ENCODE results near the gene SETX. TPM values are rescaled to one million over a fixed set of nuclear protein-coding genes. Genes with fewer than 3 reads are reported as not detected.

Gene SETX
- total RNA-seq, 1 donor from 2014 or later, result 49.7 TPM

- H3K27me3 Mint-ChIP-seq (ENCODE audit: insufficient read depth, low read depth), result no peaks in the 10 kb centered on the region
- no peak overlapping the region for H3K4me3 Mint-ChIP-seq
- no peak for DNase-seq (ENCODE audit: low spot score)
- H2AFZ ChIP-seq (replicated peaks), result no peak overlapping the region
- no peaks in the 10 kb centered on the region for H3K9me3 ChIP-seq (ENCODE audit: low read depth)
- H3K36me3 ChIP-seq, result peaks cover 3% of the 10 kb centered on the region
- H3F3A ChIP-seq (ENCODE audit: low read depth), result no peaks in the 10 kb centered on the region
- H3K27ac ChIP-seq, result no peak overlapping the region
- no peak overlapping the region for H3K27ac Mint-ChIP-seq
- H3K4me1 ChIP-seq, result no peaks in the 10 kb centered on the region
- H3K4me3 ChIP-seq, result no peak overlapping the region
- no peaks in the 10 kb centered on the region for H3K9me3 Mint-ChIP-seq
- no peak for TF ChIP-seq EZH2 (IDR thresholded peaks at IDR 0.05)
- no peak for TF ChIP-seq CTCF (IDR thresholded peaks at IDR 0.05)
- no peak for TF ChIP-seq EZH2phosphoT487 (IDR thresholded peaks at IDR 0.05)
- H3K36me3 Mint-ChIP-seq, result peaks cover 21% of the 10 kb centered on the region
- no peaks in the 10 kb centered on the region for H4K20me1 ChIP-seq (ENCODE audit: low read depth)
- H3K4me1 Mint-ChIP-seq, result no peaks in the 10 kb centered on the region
- no peak overlapping the region for H3K4me2 ChIP-seq
- no peaks in the 10 kb centered on the region for H3K27me3 ChIP-seq
- no peaks in the 10 kb centered on the region for H3K79me2 ChIP-seq (ENCODE audit: low read depth)
- no peak overlapping the region for H3K9ac ChIP-seq
Measured at GRCh38 chr9:132288361-132288760, 66.4 kb downstream of the SETX start.

- Mint-ChIP-seq H3K9me3 (no peaks in the 10 kb centered on the region), H3K4me1 (no peaks in the 10 kb centered on the region), H3K27me3 (ENCODE audit: insufficient read depth, low read depth) (no peaks in the 10 kb centered on the region), H3K27ac (no peak overlapping the region), H3K36me3 (peaks cover 23% of the 10 kb centered on the region), H3K4me3 (no peak overlapping the region)
- H3K4me1 ChIP-seq, result no peaks in the 10 kb centered on the region
- H3K9ac ChIP-seq, result no peak overlapping the region
- H3K27ac ChIP-seq, result no peak overlapping the region
- no peak for DNase-seq (ENCODE audit: low spot score)
- no peaks in the 10 kb centered on the region for H4K20me1 ChIP-seq (ENCODE audit: low read depth)
- no peak overlapping the region for H3K4me2 ChIP-seq
- H3K27me3 ChIP-seq, result no peaks in the 10 kb centered on the region
- TF ChIP-seq EZH2phosphoT487 (IDR thresholded peaks at IDR 0.05) (no peak), CTCF (IDR thresholded peaks at IDR 0.05) (no peak), EZH2 (IDR thresholded peaks at IDR 0.05) (no peak)
- no peaks in the 10 kb centered on the region for H3F3A ChIP-seq (ENCODE audit: low read depth)
- no peaks in the 10 kb centered on the region for H3K9me3 ChIP-seq (ENCODE audit: low read depth)
- H2AFZ ChIP-seq (replicated peaks), result no peak overlapping the region
- peaks cover 6% of the 10 kb centered on the region for H3K36me3 ChIP-seq
- H3K4me3 ChIP-seq, result no peak overlapping the region
- no peaks in the 10 kb centered on the region for H3K79me2 ChIP-seq (ENCODE audit: low read depth)
Measured at GRCh38 chr9:132287256-132287760, 67.5 kb downstream of the SETX start.

DNA sequence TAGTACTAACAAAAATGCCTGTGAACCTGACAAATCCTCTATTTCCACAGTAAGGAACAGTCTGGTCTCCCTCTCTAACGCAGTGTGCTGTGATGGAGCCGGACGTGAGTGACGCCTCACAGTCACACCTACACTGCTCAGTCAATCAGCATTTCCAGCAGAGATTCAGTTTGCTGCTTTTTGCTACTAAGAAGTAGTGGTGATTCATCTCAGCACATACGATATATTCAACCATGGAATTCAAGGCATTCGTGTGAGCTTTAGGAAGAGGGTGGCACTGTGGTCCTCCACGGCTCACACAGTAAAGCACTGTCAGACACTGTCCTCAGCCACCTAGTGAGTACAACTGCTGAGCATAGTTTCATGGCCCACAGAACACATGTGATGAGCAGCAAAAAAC lies 70.9 kb downstream of the SETX start:
- no peak overlapping the region for H3K4me3 Mint-ChIP-seq

More for the DNA sequence above, 70.9 kb downstream of the SETX start:
- Mint-ChIP-seq H3K27me3 (ENCODE audit: insufficient read depth, low read depth) (no peaks in the 10 kb centered on the region), H3K36me3 (peaks cover 29% of the 10 kb centered on the region), H3K9me3 (no peaks in the 10 kb centered on the region), H3K4me1 (no peaks in the 10 kb centered on the region), H3K27ac (no peak overlapping the region)
- TF ChIP-seq CTCF (IDR thresholded peaks at IDR 0.05), result no peak
- no peak for TF ChIP-seq EZH2 (IDR thresholded peaks at IDR 0.05)
- TF ChIP-seq EZH2phosphoT487 (IDR thresholded peaks at IDR 0.05), result no peak
- Histone ChIP-seq H3K9me3 (ENCODE audit: low read depth) (no peaks in the 10 kb centered on the region), H3F3A (ENCODE audit: low read depth) (no peaks in the 10 kb centered on the region), H3K4me3 (no peak overlapping the region), H3K79me2 (ENCODE audit: low read depth) (no peaks in the 10 kb centered on the region), H3K9ac (no peak overlapping the region), H3K27ac (no peak overlapping the region), H4K20me1 (ENCODE audit: low read depth) (no peaks in the 10 kb centered on the region), H3K36me3 (peaks cover 12% of the 10 kb centered on the region), H3K4me1 (no peaks in the 10 kb centered on the region), H2AFZ (replicated peaks) (no peak overlapping the region), H3K27me3 (no peaks in the 10 kb centered on the region), H3K4me2 (no peak overlapping the region)
- no peak for DNase-seq (ENCODE audit: low spot score)
